Neural progenitor cell (in vitro differentiated cells): ENCODE results near the gene ZNF654. TPM values are rescaled to one million over a fixed set of nuclear protein-coding genes. Genes with fewer than 3 reads are reported as not detected.

Source experiments
- DNase-seq: peaks from one replicate; pipeline ENCODE4 v3.0.0-alpha.2; 2016; ENCODE audit warnings: low spot score
- H2AFZ ChIP-seq: fragments of 200-600 bp; sonication (generic); replicated peaks from 2 replicates; pipeline ENCODE4 v1.6.1; 2016; ENCODE audit warnings: antibody characterized with exemption
- H3F3A ChIP-seq: fragments of 200-600 bp; sonication (generic); 2 replicates; pipeline ENCODE4 v1.6.1; 2016; ENCODE audit warnings: antibody characterized with exemption, low read depth
- H3K27ac ChIP-seq: fragments of 200-600 bp; sonication (generic); 2 replicates; pipeline ENCODE4 v1.5.1; 2016; ENCODE audit warnings: mild to moderate bottlenecking
- H3K27me3 ChIP-seq: fragments of 200-600 bp; sonication (generic); 2 replicates; pipeline ENCODE4 v1.6.1; 2016; ENCODE audit warnings: mild to moderate bottlenecking, moderate library complexity
- H3K36me3 ChIP-seq: fragments of 200-600 bp; sonication (generic); 2 replicates; pipeline ENCODE4 v1.5.1; 2016
- H3K4me1 ChIP-seq: fragments of 200-600 bp; sonication (generic); 2 replicates; pipeline ENCODE4 v1.6.1; 2016; ENCODE audit warnings: mixed run types
- H3K4me2 ChIP-seq: fragments of 200-600 bp; sonication (generic); 2 replicates; pipeline ENCODE4 v1.6.1; 2016
- H3K4me3 ChIP-seq: fragments of 200-600 bp; sonication (generic); 2 replicates; pipeline ENCODE4 v1.5.1; 2016
- H3K79me2 ChIP-seq: fragments of 200-600 bp; sonication (generic); 2 replicates; pipeline ENCODE4 v1.6.1; 2016; ENCODE audit warnings: low read depth
- H3K9ac ChIP-seq: fragments of 200-600 bp; sonication (generic); 2 replicates; pipeline ENCODE4 v1.6.1; 2016
- H3K9me3 ChIP-seq: fragments of 200-600 bp; sonication (generic); 2 replicates; pipeline ENCODE4 v1.5.1; 2016; ENCODE audit warnings: low read depth
- H4K20me1 ChIP-seq: fragments of 200-600 bp; sonication (generic); 2 replicates; pipeline ENCODE4 v1.6.1; 2016; ENCODE audit warnings: low read depth
- H3K27ac Mint-ChIP-seq: 3 replicates; pipeline ENCODE4 v1.8.0; 2021; ENCODE audit warnings: mixed read lengths
- H3K27me3 Mint-ChIP-seq: 2 replicates; pipeline ENCODE4 v1.8.0; 2022; ENCODE audit warnings: low read depth, mild to moderate bottlenecking, inconsistent platforms, moderate library complexity, mixed read lengths; ENCODE audit not compliant: insufficient read depth
- H3K36me3 Mint-ChIP-seq: 3 replicates; pipeline ENCODE4 v1.8.0; 2021; ENCODE audit warnings: mixed read lengths
- H3K4me1 Mint-ChIP-seq: 3 replicates; pipeline ENCODE4 v1.8.0; 2021; ENCODE audit warnings: mixed read lengths
- H3K4me3 Mint-ChIP-seq: 3 replicates; pipeline ENCODE4 v1.8.0; 2021; ENCODE audit warnings: mild to moderate bottlenecking, moderate library complexity, mixed read lengths
- H3K9me3 Mint-ChIP-seq: 3 replicates; pipeline ENCODE4 v1.8.0; 2020; ENCODE audit warnings: mixed read lengths
- EZH2 ChIP-seq: fragments of 200-600 bp; sonication (generic); IDR thresholded peaks from 2 replicates; pipeline ENCODE4 v1.6.1; 2017; ENCODE audit warnings: antibody characterized with exemption, mild to moderate bottlenecking, moderate library complexity
- EZH2phosphoT487 ChIP-seq: fragments of 200-600 bp; sonication (generic); IDR thresholded peaks from 2 replicates; pipeline ENCODE4 v1.6.1; 2017; ENCODE audit warnings: antibody characterized with exemption
- total RNA-seq: library from RNA; depleted of rRNA; stranded (reverse); fragments of >200 nt; gene quantifications from 2 replicates; pipeline ENCODE4 v1.2.3, GENCODE V29; 2015; ENCODE audit warnings: low replicate concordance
- TF ChIP-seq, protein P1 (sequence below): fragments of 200-600 bp; sonication (generic); IDR thresholded peaks from 2 replicates; pipeline ENCODE4 v1.5.1; 2017; ENCODE audit warnings: antibody characterized with exemption, mild to moderate bottlenecking

The ZNF654 gene
- total RNA-seq, 1 donor from 2014 or later: 18.9 TPM

DNA sequence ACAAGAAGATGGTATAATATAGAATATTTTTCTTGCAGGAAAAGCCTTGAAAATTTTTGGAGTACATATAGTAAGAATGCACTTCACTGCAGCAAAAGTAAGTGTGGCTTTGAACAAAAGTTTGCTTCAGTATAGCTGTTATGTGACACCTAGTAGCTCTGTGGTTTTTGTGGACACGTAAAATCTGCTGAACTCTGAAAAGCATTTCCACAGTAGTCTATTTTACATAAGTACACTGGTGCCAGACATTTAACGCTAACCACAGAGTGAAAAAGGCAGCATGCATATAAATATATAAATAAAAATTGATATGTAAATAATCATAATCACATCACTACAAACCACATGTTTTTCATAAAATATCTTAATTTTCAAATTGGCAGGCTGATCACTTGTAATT is 40.0 kb upstream of the ZNF654 start:
- Histone ChIP-seq H3K79me2 (no peaks in the 10 kb centered on the region), H4K20me1 (no peaks in the 10 kb centered on the region), H3K4me1 (no peaks in the 10 kb centered on the region), H3K27me3 (no peaks in the 10 kb centered on the region), H3K4me3 (no peak overlapping the region), H2AFZ (no peak overlapping the region), H3K9me3 (no peaks in the 10 kb centered on the region), H3K27ac (no peak overlapping the region), H3K9ac (no peak overlapping the region), H3K36me3 (no peaks in the 10 kb centered on the region), H3K4me2 (no peak overlapping the region), H3F3A (no peaks in the 10 kb centered on the region)
- Mint-ChIP-seq H3K9me3 (peaks cover 5% of the 10 kb centered on the region), H3K27ac (no peak overlapping the region), H3K4me1 (no peaks in the 10 kb centered on the region), H3K4me3 (no peak overlapping the region), H3K36me3 (peaks cover 2% of the 10 kb centered on the region), H3K27me3 (no peaks in the 10 kb centered on the region)
- TF ChIP-seq, protein P1, sequence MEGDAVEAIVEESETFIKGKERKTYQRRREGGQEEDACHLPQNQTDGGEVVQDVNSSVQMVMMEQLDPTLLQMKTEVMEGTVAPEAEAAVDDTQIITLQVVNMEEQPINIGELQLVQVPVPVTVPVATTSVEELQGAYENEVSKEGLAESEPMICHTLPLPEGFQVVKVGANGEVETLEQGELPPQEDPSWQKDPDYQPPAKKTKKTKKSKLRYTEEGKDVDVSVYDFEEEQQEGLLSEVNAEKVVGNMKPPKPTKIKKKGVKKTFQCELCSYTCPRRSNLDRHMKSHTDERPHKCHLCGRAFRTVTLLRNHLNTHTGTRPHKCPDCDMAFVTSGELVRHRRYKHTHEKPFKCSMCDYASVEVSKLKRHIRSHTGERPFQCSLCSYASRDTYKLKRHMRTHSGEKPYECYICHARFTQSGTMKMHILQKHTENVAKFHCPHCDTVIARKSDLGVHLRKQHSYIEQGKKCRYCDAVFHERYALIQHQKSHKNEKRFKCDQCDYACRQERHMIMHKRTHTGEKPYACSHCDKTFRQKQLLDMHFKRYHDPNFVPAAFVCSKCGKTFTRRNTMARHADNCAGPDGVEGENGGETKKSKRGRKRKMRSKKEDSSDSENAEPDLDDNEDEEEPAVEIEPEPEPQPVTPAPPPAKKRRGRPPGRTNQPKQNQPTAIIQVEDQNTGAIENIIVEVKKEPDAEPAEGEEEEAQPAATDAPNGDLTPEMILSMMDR: no peak
- TF ChIP-seq EZH2 (no peak), EZH2phosphoT487 (no peak)
- no peak for DNase-seq

DNA sequence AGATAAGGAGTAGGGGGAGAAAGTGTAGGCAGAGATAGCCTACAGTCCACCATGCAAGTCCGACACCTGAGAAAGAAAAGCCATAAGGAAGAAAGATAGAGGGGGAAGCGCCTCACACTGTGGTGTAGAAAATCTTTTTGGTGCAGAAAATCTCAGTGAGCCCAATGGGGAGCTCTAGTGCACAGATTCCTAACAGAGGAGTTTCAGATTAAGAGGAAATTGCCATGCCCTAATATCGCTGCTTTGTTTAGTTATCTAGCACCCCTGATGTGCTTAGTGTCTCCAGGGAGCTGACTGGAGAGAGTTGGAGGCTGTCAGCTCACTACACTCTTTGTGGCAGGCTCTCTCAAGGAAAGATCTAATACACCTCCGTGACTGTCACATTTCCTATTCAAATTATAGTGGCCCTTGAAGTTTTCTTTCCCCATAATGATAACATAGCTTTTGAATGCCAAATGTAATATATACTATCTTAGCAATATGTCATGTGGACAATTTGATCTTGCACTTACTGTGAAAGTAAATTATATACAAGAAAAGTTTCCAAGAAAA is 34.0 kb upstream of the ZNF654 start:
- no peak for TF ChIP-seq EZH2phosphoT487
- TF ChIP-seq EZH2: no peak
- TF ChIP-seq, protein P1: no peak
- Mint-ChIP-seq H3K9me3 (peaks cover 9% of the 10 kb centered on the region), H3K4me3 (no peak overlapping the region), H3K27ac (no peak overlapping the region), H3K36me3 (no peaks in the 10 kb centered on the region), H3K4me1 (no peaks in the 10 kb centered on the region), H3K27me3 (no peaks in the 10 kb centered on the region)
- Histone ChIP-seq H3K9ac (no peak overlapping the region), H2AFZ (no peak overlapping the region), H3K79me2 (no peaks in the 10 kb centered on the region), H3K27me3 (no peaks in the 10 kb centered on the region), H3K9me3 (no peaks in the 10 kb centered on the region), H3F3A (no peaks in the 10 kb centered on the region), H4K20me1 (no peaks in the 10 kb centered on the region), H3K27ac (no peak overlapping the region), H3K36me3 (no peaks in the 10 kb centered on the region), H3K4me1 (no peaks in the 10 kb centered on the region), H3K4me2 (no peak overlapping the region), H3K4me3 (no peak overlapping the region)
- no peak for DNase-seq

DNA sequence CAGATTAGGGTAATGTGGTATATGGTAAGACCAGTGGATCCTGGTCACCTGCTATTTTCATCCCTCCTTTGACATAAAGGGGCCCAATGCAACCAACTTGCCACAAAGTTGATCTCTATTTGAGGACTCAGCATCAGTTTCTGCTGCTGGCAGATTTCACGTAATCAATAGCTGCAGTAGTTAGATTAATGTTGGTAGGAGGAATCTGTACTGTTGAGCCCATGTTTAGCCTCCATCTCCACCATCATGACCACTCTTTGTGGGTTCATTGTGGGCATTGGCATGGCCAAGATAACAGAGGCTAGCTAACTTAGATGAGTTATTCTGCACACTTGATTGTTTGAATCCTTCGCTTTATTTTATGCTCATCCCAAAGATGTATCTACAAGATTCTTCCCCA is 30.2 kb upstream of the ZNF654 start:
- Mint-ChIP-seq H3K36me3 (no peaks in the 10 kb centered on the region), H3K4me1 (no peaks in the 10 kb centered on the region), H3K4me3 (no peak overlapping the region), H3K27ac (no peak overlapping the region), H3K27me3 (no peaks in the 10 kb centered on the region), H3K9me3 (peaks cover 9% of the 10 kb centered on the region)
- DNase-seq: no peak
- Histone ChIP-seq H2AFZ (no peak overlapping the region), H3K9ac (no peak overlapping the region), H3K4me1 (no peaks in the 10 kb centered on the region), H3K9me3 (no peaks in the 10 kb centered on the region), H3K4me2 (no peak overlapping the region), H3K27ac (no peak overlapping the region), H3K79me2 (no peaks in the 10 kb centered on the region), H3K4me3 (no peak overlapping the region), H3F3A (no peaks in the 10 kb centered on the region), H4K20me1 (no peaks in the 10 kb centered on the region), H3K36me3 (no peaks in the 10 kb centered on the region), H3K27me3 (no peaks in the 10 kb centered on the region)
- TF ChIP-seq EZH2: no peak
- TF ChIP-seq EZH2phosphoT487: no peak
- TF ChIP-seq, protein P1: no peak
